ENCODE results near the gene PIEZO1. TPM values are rescaled to one million over a fixed set of nuclear protein-coding genes. Genes with fewer than 3 reads are reported as not detected.
A peak's percentile ranks its signal among the peaks of the same experiment; 100 is the strongest.

Gene PIEZO1
- total and polyA plus RNA-seq, 8 donors = 75.3 to 193 (median 103) TPM

DNA sequence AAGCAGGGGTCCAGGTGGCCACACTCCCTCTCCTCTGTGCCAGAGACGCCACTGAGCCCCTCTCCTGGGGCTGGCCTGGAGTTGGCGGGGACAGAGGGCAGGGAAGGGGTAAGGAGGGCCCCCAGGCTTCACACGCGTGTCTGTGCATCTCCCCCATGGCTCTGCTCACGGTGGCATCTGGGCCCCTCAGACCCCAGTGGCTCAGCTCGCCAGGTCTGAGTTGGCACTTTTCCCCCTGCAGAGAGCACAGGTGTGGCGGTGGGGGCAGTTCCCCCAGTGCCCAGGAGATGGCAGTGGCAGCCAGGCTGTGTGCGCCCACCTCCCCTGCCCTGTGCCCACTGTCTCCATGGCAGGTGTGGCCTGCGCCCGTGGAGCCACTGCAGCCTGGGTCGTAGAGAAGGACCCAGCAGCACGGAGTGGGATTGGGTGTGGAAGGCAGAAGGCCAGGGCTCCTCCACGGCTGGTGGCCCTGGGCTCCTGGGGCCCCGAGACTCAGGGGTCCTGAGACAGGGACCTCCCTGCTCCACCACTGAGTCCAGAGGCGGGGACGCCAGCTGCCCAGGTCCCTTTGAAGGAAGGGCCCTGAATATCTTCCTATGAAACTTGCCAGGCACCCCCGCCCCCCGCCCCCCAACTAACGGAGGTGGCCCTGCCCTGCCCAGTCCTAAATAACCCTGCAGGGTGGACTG is 31.0 kb upstream of the PIEZO1 start:
- ATAC-seq = no peak
- intact Hi-C loops (cut with DNase I) = no loop called here

GRCh38 chr16:88815227-88815626 is 30.2 kb upstream of the PIEZO1 start:
- intact Hi-C loops (cut with DNase I) = no loop called here
- Histone ChIP-seq H3K27ac (no peak overlapping the region), H3K9me3 (no peaks in the 10 kb centered on the region), H3K4me1 (peaks cover 9 to 28% of the 10 kb centered on the region in 2 donors), H3K4me3 (no peak overlapping the region), H3K27me3 (no peaks in the 10 kb centered on the region), H3K36me3 (peaks cover 0 to 21% of the 10 kb centered on the region in 2 donors)
- no peak for DNase-seq
- TF ChIP-seq CTCF (IDR thresholded peaks at IDR 0.05) = no peak
- ATAC-seq = no peak

More for the DNA sequence above, 31.0 kb upstream of the PIEZO1 start:
- Histone ChIP-seq H3K27ac (no peak overlapping the region), H3K27me3 (no peaks in the 10 kb centered on the region), H3K4me1 (peaks cover under 1 to 20% of the 10 kb centered on the region in 2 donors), H3K4me3 (no peak overlapping the region), H3K36me3 (peaks cover 0 to 28% of the 10 kb centered on the region in 2 donors), H3K9me3 (no peaks in the 10 kb centered on the region)
- peak; percentile 57 to 70 for TF ChIP-seq CTCF (IDR thresholded peaks at IDR 0.05)
- DNase-seq = peak in 1 of 4 donors; percentile 84

DNA sequence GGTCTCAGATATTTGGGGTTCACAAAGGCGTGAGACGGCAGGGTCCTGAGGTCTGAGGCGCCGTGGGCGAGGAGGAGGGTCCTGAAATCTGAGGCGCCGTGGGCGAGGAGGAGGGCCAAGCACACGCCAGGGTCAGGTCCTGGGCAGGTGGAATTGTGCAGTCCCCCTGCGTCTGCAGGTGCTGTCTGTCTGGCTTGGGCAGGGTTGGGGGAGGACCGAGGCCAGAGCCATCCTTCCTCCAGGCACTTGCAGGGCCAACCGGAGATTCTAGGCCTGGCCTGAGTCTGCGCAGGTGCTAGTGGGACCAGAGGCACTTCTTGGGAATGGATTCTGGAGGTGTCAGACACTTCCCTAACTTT is 29.1 kb upstream of the PIEZO1 start:
- H3K27me3 ChIP-seq = no peaks in the 10 kb centered on the region
- ATAC-seq (no peak), DNase-seq (no peak)
- H3K27ac ChIP-seq = no peak overlapping the region
- no peak overlapping the region for H3K4me3 ChIP-seq
- no peak for TF ChIP-seq CTCF (IDR thresholded peaks at IDR 0.05)
- peaks cover 0 to 27% of the 10 kb centered on the region in 2 donors for H3K36me3 ChIP-seq
- peaks cover 11 to 36% of the 10 kb centered on the region in 2 donors for H3K4me1 ChIP-seq
- intact Hi-C loops (cut with DNase I) = no loop called here
- H3K9me3 ChIP-seq = no peaks in the 10 kb centered on the region

- peak overlapping the region in 1 of 2 donors; percentile 94 for H3K27ac ChIP-seq
These were observed 28.5 kb upstream of the PIEZO1 start for GRCh38 chr16:88813269-88814143.

More at GRCh38 chr16:88813269-88814143, 28.5 kb upstream of the PIEZO1 start:
- intact Hi-C loops (cut with DNase I) = no loop called here
- Histone ChIP-seq H3K36me3 (peaks cover 0 to 34% of the 10 kb centered on the region in 2 donors), H3K4me1 (peaks cover 11 to 36% of the 10 kb centered on the region in 2 donors), H3K9me3 (no peaks in the 10 kb centered on the region), H3K27me3 (no peaks in the 10 kb centered on the region), H3K4me3 (no peak overlapping the region)
- ATAC-seq (no peak), DNase-seq (no peak)
- TF ChIP-seq CTCF (IDR thresholded peaks at IDR 0.05) = no peak

All from left lung (tissue), 10 donors.